K562 (cell line): Measurements from ENCODE around the gene NDUFV2. TPM values are rescaled to one million over a fixed set of nuclear protein-coding genes. Genes with fewer than 3 reads are reported as not detected.

Source experiments
- CBFB ChIP-seq: sonication (generic); formaldehyde crosslinking; IDR thresholded peaks from 2 replicates; pipeline ENCODE4 v1.4.0; 2020; ENCODE audit warnings: mild to moderate bottlenecking, missing genetic modification reagents
- CC2D1A ChIP-seq: fragments of 450-650 bp; IDR thresholded peaks from 2 replicates; pipeline ENCODE4 v1.6.1; 2017; ENCODE audit warnings: mild to moderate bottlenecking
- CEBPG ChIP-seq, 3 experiments: fragments of 200-800 bp in 1 of 3; sonication (Bioruptor generic) in 1 of 3; sonication (generic) in 1 of 3; formaldehyde crosslinking in 1 of 3; IDR thresholded peaks in 2 of 3; conservative IDR thresholded peaks in 1 of 3; 2 replicates each; pipeline versions ENCODE4 v1.6.1 to v1.8.0; 2016 to 2022; ENCODE audit warnings: missing compliant biosample characterization in 2 of 3, missing genetic modification characterization in 2 of 3, mild to moderate bottlenecking in 1 of 3, missing genetic modification reagents in 1 of 3
- CHD2 ChIP-seq: IDR thresholded peaks from 2 replicates; pipeline ENCODE4 v1.6.1; 2011; ENCODE audit warnings: low read depth, low read length
- E2F1 ChIP-seq: sonication (generic); formaldehyde crosslinking; IDR thresholded peaks from 2 replicates; pipeline ENCODE4 v1.8.1; 2023; ENCODE audit warnings: mild to moderate bottlenecking, missing genetic modification reagents, moderate library complexity
- FOXA1 ChIP-seq: fragments of 450-650 bp; IDR thresholded peaks from 2 replicates; pipeline ENCODE4 v1.6.1; 2016; ENCODE audit warnings: mild to moderate bottlenecking, borderline replicate concordance
- FOXK1 ChIP-seq: sonication (generic); formaldehyde crosslinking; IDR thresholded peaks from 2 replicates; pipeline ENCODE4 v1.8.0; 2022; ENCODE audit warnings: missing genetic modification reagents, mild to moderate bottlenecking, borderline replicate concordance
- NFE2L1 ChIP-seq: fragments of 450-650 bp; IDR thresholded peaks from 2 replicates; pipeline ENCODE4 v1.6.1; 2016; ENCODE audit warnings: missing genetic modification characterization, low read depth, mild to moderate bottlenecking, missing compliant biosample characterization, moderate library complexity, borderline replicate concordance
- NONO ChIP-seq, 2 experiments: fragments of 200-400 bp in 1 of 2; fragments of 450-650 bp in 1 of 2; formaldehyde crosslinking in 1 of 2; IDR thresholded peaks; 2 replicates each; pipeline ENCODE4 v1.6.1; 2017; ENCODE audit warnings: low read depth in 2 of 2, mild to moderate bottlenecking in 2 of 2, moderate library complexity in 2 of 2, low read length in 1 of 2
- RFX5 ChIP-seq: IDR thresholded peaks from 2 replicates; pipeline ENCODE4 v1.6.1; 2011; ENCODE audit warnings: low read depth, mild to moderate bottlenecking, improper control_type of control experiment, low read length
- RUNX1 ChIP-seq: sonication (generic); IDR thresholded peaks from 2 replicates; pipeline ENCODE4 v1.6.1; 2016; ENCODE audit warnings: antibody characterized with exemption, low read depth
- SIRT6 ChIP-seq: IDR thresholded peaks from one replicate; pipeline ENCODE4 v1.6.1; 2012; ENCODE audit warnings: low read depth, mild to moderate bottlenecking, control low read depth, inconsistent platforms, low read length, moderate library complexity
- SNAPC5 ChIP-seq: fragments of 250-450 bp; sonication (Bioruptor Pico); IDR thresholded peaks from 2 replicates; pipeline ENCODE4 v1.8.0; 2021; ENCODE audit warnings: moderate library complexity, mild to moderate bottlenecking, inconsistent platforms
- SOX6 ChIP-seq: fragments of 450-650 bp; IDR thresholded peaks from 2 replicates; pipeline ENCODE4 v1.6.1; 2014; ENCODE audit warnings: mild to moderate bottlenecking
- TCF7L2 ChIP-seq: fragments of 150-350 bp; IDR thresholded peaks from 2 replicates; pipeline ENCODE4 v1.6.1; 2016; ENCODE audit warnings: low read depth, mild to moderate bottlenecking, low read length, moderate library complexity
- TSC22D4 ChIP-seq: fragments of 450-650 bp; IDR thresholded peaks from 2 replicates; pipeline ENCODE4 v1.6.1; 2016; ENCODE audit warnings: missing genetic modification characterization, missing biosample characterization, control low read depth
- ZBTB1 ChIP-seq: sonication (generic); formaldehyde crosslinking; IDR thresholded peaks from 2 replicates; pipeline ENCODE4 v1.8.1; 2023; ENCODE audit warnings: missing genetic modification reagents, low read depth, mild to moderate bottlenecking, borderline replicate concordance
- ZNF408 ChIP-seq: fragments of 250-450 bp; sonication (Bioruptor Pico); IDR thresholded peaks from 2 replicates; pipeline ENCODE4 v1.4.0; 2020; ENCODE audit warnings: low read depth, mild to moderate bottlenecking, moderate library complexity
- ZNF507 ChIP-seq: conservative IDR thresholded peaks from 2 replicates; pipeline ENCODE4 v1.6.1; 2017; ENCODE audit warnings: missing genetic modification characterization, missing compliant biosample characterization
- polyA plus RNA-seq, 8 experiments: library from polyadenylated mRNA; depleted of rRNA in 4 of 8; stranded (reverse) in 5 of 8; unstranded in 3 of 8; fragments of >200 nt; fragmentation: Nextera tagmentation in 2 of 8; fragmentation: Illumina TruSeq in 1 of 8; extraction: Ambion mirVana in 2 of 8; extraction: Trizol in 1 of 8; gene quantifications; 2 replicates each; pipeline versions ENCODE4 v1.2.1 to v1.2.3, GENCODE V29; 2011 to 2014; ENCODE audit warnings: inconsistent platforms in 1 of 8, missing spikeins in 1 of 8
- total RNA-seq, 7 experiments: library from RNA; depleted of rRNA in 6 of 7; stranded (reverse); fragments of >200 nt in 6 of 7; fragmentation: Illumina TruSeq in 2 of 7; extraction: Trizol in 2 of 7; gene quantifications; 2 replicates each; pipeline versions ENCODE4 v1.2.1 to v1.2.3, GENCODE V29; 2011 to 2021; ENCODE audit warnings: low replicate concordance in 1 of 7

Gene NDUFV2
- total and polyA plus RNA-seq, 9 of the 15 experiments (the other 6 are each of a cell fraction or from before 2014, with no cell fraction given) = 213 to 550 (median 384) TPM

DNA sequence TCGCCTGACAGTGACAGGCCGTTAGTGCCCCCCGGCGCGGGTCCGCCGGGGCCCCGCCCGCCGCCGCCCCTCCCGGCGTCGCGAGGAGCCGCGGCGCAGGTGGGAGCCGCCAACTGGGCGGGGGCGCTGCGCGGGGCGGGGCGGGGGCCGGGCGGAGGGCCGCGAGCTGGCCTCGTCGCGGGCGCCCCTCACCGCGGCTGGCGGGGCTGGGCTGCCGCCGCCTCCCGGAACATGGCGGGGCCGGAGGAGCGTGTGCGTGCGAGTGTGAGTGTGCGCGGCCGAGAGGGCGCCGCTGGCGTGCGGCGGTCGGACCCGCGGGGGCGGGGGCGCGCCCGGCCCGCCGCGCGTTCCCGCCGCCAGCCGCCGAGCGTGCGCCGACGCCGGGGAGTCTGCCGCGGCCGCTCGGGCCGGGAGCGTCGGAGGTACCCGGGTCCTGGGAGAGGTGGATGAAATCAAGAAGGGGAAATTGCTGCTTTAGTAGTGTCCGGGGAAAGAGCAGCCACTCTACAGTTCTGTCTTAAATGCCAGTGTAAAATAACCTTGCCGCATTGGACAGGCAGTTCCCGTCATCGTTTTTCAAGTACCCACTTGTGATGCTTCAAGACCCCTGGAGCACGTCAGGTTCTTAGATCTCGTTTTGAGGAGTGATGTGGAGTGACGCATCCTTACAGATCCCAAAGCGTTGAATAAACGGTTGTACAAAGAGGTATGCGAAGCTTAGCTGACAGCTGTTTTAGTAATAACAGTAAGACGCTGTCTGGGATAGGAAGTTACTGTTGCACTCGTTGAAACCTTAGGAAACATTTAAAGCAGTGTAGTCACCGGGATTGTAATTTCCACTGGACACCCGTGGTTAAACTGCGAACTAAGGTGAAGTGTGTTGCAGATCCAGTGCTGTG, 34.9 kb downstream of the NDUFV2 start (continued):
- TF ChIP-seq FOXK1 (peak; percentile 88), E2F1 (no peak), CC2D1A (no peak), NFE2L1 (tag) (no peak), RUNX1 (no peak), CEBPG (CRISPR knock-in tag; IDR thresholded peaks at IDR 0.05) (no peak), CEBPG (tag; conservative IDR thresholded peaks at IDR 0.05 in 1 of 2, IDR thresholded peaks at IDR 0.05 in 1 of 2) (no peak), SOX6 (no peak), ZBTB1 (CRISPR knock-in tag) (no peak), RFX5 (no peak), NONO (IDR thresholded peaks at IDR 0.05; ENCODE audit: low read depth in 2 of 2, low read length in 1 of 2) (no peak), CHD2 (no peak), SIRT6 (peak; percentile 58), TCF7L2 (no peak), CBFB (CRISPR knock-in tag) (no peak), FOXA1 (no peak), SNAPC5 (CRISPR knock-in tag) (no peak), ZNF507 (tag) (no peak), ZNF408 (CRISPR knock-in tag) (no peak), TSC22D4 (tag) (no peak)
